Effector memory CD4-positive, alpha-beta T cell (primary cell): ENCODE results near the gene PACRG.

Experiments
- DNase-seq, 3 donors: peaks; one replicate each; pipeline ENCODE4 v3.0.0-alpha.2; 2020
- H3K27ac ChIP-seq: 2 replicates; pipeline ENCODE4 v1.7.0; 2013; ENCODE audit warnings: mild to moderate bottlenecking, low read length, moderate library complexity; ENCODE audit not compliant: insufficient read depth, poor library complexity, severe bottlenecking
- H3K27me3 ChIP-seq: replicated peaks from 2 replicates; pipeline ENCODE4 v1.7.0; 2013; ENCODE audit warnings: mild to moderate bottlenecking, low read length; ENCODE audit not compliant: insufficient read depth, control insufficient read depth, poor library complexity, severe bottlenecking
- H3K36me3 ChIP-seq: 2 replicates; pipeline ENCODE4 v1.7.0; 2013; ENCODE audit warnings: mild to moderate bottlenecking, low read length, moderate library complexity; ENCODE audit not compliant: control insufficient read depth, insufficient read depth
- H3K4me1 ChIP-seq: 2 replicates; pipeline ENCODE4 v1.7.0; 2013; ENCODE audit warnings: low read length, mild to moderate bottlenecking; ENCODE audit not compliant: control insufficient read depth, insufficient read depth, poor library complexity, severe bottlenecking
- H3K4me3 ChIP-seq: 2 replicates; pipeline ENCODE4 v1.7.0; 2013; ENCODE audit warnings: low read length, low read depth, mild to moderate bottlenecking; ENCODE audit not compliant: insufficient read depth, poor library complexity, severe bottlenecking
- H3K9me3 ChIP-seq: 2 replicates; pipeline ENCODE4 v1.7.0; 2013; ENCODE audit warnings: mild to moderate bottlenecking, low read length, moderate library complexity; ENCODE audit not compliant: control insufficient read depth

Gene PACRG

GRCh38 chr6:162866656-162867055, 138.9 kb downstream of the PACRG start:
- Histone ChIP-seq H3K36me3 (no peaks in the 10 kb centered on the region), H3K27ac (no peak overlapping the region), H3K9me3 (no peaks in the 10 kb centered on the region), H3K4me3 (no peak overlapping the region), H3K27me3 (no peaks in the 10 kb centered on the region), H3K4me1 (no peaks in the 10 kb centered on the region)
- no peak for DNase-seq

GRCh38 chr6:162868397-162868796, 140.6 kb downstream of the PACRG start:
- Histone ChIP-seq H3K27me3 (no peaks in the 10 kb centered on the region), H3K27ac (no peak overlapping the region), H3K36me3 (no peaks in the 10 kb centered on the region), H3K9me3 (no peaks in the 10 kb centered on the region), H3K4me3 (no peak overlapping the region), H3K4me1 (no peaks in the 10 kb centered on the region)
- DNase-seq: no peak

- DNase-seq: no peak
- no peaks in the 10 kb centered on the region for H3K27me3 ChIP-seq
- H3K9me3 ChIP-seq: no peaks in the 10 kb centered on the region
- H3K4me3 ChIP-seq: no peak overlapping the region
- no peaks in the 10 kb centered on the region for H3K4me1 ChIP-seq
- no peak overlapping the region for H3K27ac ChIP-seq
- H3K36me3 ChIP-seq: no peaks in the 10 kb centered on the region
Observed at GRCh38 chr6:162871966-162872365, 144.2 kb downstream of the PACRG start.

- H3K4me3 ChIP-seq: no peak overlapping the region
- DNase-seq: no peak
- no peaks in the 10 kb centered on the region for H3K9me3 ChIP-seq
- no peaks in the 10 kb centered on the region for H3K36me3 ChIP-seq
- no peaks in the 10 kb centered on the region for H3K4me1 ChIP-seq
- H3K27ac ChIP-seq: no peak overlapping the region
- no peaks in the 10 kb centered on the region for H3K27me3 ChIP-seq
Observed at GRCh38 chr6:162873537-162873936, 145.8 kb downstream of the PACRG start.

- DNase-seq: no peak
- Histone ChIP-seq H3K27ac (no peak overlapping the region), H3K4me3 (no peak overlapping the region), H3K27me3 (no peaks in the 10 kb centered on the region), H3K9me3 (no peaks in the 10 kb centered on the region), H3K36me3 (no peaks in the 10 kb centered on the region), H3K4me1 (no peaks in the 10 kb centered on the region)
Observed at GRCh38 chr6:162875070-162875469, 147.3 kb downstream of the PACRG start.

- DNase-seq: no peak
- H3K9me3 ChIP-seq: no peaks in the 10 kb centered on the region
- H3K27ac ChIP-seq: no peak overlapping the region
- no peaks in the 10 kb centered on the region for H3K4me1 ChIP-seq
- no peaks in the 10 kb centered on the region for H3K36me3 ChIP-seq
- H3K27me3 ChIP-seq: no peaks in the 10 kb centered on the region
- H3K4me3 ChIP-seq: no peak overlapping the region
Observed at GRCh38 chr6:162882801-162883481, 155.2 kb downstream of the PACRG start.

- H3K4me1 ChIP-seq: no peaks in the 10 kb centered on the region
Observed at GRCh38 chr6:162887981-162888689, 160.4 kb downstream of the PACRG start.

GRCh38 chr6:162889303-162889702, 161.5 kb downstream of the PACRG start:
- H3K27ac ChIP-seq: no peak overlapping the region
- H3K4me3 ChIP-seq: no peak overlapping the region
- H3K9me3 ChIP-seq: no peaks in the 10 kb centered on the region
- H3K36me3 ChIP-seq: no peaks in the 10 kb centered on the region
- no peaks in the 10 kb centered on the region for H3K27me3 ChIP-seq
- no peaks in the 10 kb centered on the region for H3K4me1 ChIP-seq
- no peak for DNase-seq

More at GRCh38 chr6:162887981-162888689, 160.4 kb downstream of the PACRG start:
- H3K9me3 ChIP-seq: no peaks in the 10 kb centered on the region
- DNase-seq: no peak
- H3K27ac ChIP-seq: no peak overlapping the region
- H3K36me3 ChIP-seq: no peaks in the 10 kb centered on the region
- H3K27me3 ChIP-seq: no peaks in the 10 kb centered on the region
- H3K4me3 ChIP-seq: no peak overlapping the region

GRCh38 chr6:162898011-162898410, 170.2 kb downstream of the PACRG start:
- H3K4me1 ChIP-seq: no peaks in the 10 kb centered on the region
- H3K9me3 ChIP-seq: no peaks in the 10 kb centered on the region
- H3K27me3 ChIP-seq: no peaks in the 10 kb centered on the region
- no peak overlapping the region for H3K4me3 ChIP-seq
- H3K36me3 ChIP-seq: no peaks in the 10 kb centered on the region
- no peak for DNase-seq
- no peak overlapping the region for H3K27ac ChIP-seq

- Histone ChIP-seq H3K9me3 (no peaks in the 10 kb centered on the region), H3K36me3 (no peaks in the 10 kb centered on the region), H3K4me1 (no peaks in the 10 kb centered on the region), H3K4me3 (no peak overlapping the region), H3K27me3 (no peaks in the 10 kb centered on the region), H3K27ac (no peak overlapping the region)
- DNase-seq: no peak
Observed at GRCh38 chr6:162899148-162899547, 171.4 kb downstream of the PACRG start.
